Measurements from ENCODE around the gene LNX1.

DNA sequence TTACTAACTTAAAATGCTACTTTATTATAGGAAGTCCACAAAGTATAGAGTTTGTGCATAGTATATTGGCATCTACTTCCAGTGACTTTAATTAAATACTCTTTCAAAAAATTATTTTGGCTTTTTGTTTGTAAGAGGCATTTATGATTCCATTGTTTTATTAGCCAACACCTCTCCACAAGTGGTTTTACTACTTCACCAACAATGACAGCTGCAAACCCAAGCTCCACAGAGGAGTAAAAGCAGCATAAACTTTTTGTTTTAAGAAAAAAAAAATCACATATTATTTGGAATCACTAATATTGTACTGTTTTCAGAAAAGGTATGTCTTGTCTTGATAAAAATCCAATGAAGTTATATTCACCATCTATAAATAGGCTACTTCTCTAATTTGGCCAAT, 125.4 kb downstream of the LNX1 start:
- TF ChIP-seq POLR2AphosphoS5 (IDR thresholded peaks at IDR 0.05; ENCODE audit: low read depth, low read length) (no peak), NFIC (IDR thresholded peaks at IDR 0.05; ENCODE audit: borderline replicate concordance) (no peak), CTCF (IDR thresholded peaks at IDR 0.05) (no peak), EP300 (IDR thresholded peaks at IDR 0.05; ENCODE audit: borderline replicate concordance in 1 of 2, low read depth in 1 of 2, low read length in 1 of 2) (no peak), MXI1 (IDR thresholded peaks at IDR 0.05; ENCODE audit: low read depth, low read length) (no peak), RXRA (IDR thresholded peaks at IDR 0.05; ENCODE audit: borderline replicate concordance, low read depth) (no peak), EZH2phosphoT487 (IDR thresholded peaks at IDR 0.05; ENCODE audit: borderline replicate concordance, low read depth) (no peak), TEAD4 (IDR thresholded peaks at IDR 0.05; ENCODE audit: borderline replicate concordance, insufficient read depth) (no peak), YY1 (IDR thresholded peaks at IDR 0.05; ENCODE audit: low read depth) (no peak), SIN3A (IDR thresholded peaks at IDR 0.05; ENCODE audit: borderline replicate concordance, low read depth, low read length) (no peak)
- TF ChIP-seq, protein P1, sequence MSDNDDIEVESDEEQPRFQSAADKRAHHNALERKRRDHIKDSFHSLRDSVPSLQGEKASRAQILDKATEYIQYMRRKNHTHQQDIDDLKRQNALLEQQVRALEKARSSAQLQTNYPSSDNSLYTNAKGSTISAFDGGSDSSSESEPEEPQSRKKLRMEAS (IDR thresholded peaks at IDR 0.05; ENCODE audit: low read depth) = no peak
- TF ChIP-seq, protein P2, sequence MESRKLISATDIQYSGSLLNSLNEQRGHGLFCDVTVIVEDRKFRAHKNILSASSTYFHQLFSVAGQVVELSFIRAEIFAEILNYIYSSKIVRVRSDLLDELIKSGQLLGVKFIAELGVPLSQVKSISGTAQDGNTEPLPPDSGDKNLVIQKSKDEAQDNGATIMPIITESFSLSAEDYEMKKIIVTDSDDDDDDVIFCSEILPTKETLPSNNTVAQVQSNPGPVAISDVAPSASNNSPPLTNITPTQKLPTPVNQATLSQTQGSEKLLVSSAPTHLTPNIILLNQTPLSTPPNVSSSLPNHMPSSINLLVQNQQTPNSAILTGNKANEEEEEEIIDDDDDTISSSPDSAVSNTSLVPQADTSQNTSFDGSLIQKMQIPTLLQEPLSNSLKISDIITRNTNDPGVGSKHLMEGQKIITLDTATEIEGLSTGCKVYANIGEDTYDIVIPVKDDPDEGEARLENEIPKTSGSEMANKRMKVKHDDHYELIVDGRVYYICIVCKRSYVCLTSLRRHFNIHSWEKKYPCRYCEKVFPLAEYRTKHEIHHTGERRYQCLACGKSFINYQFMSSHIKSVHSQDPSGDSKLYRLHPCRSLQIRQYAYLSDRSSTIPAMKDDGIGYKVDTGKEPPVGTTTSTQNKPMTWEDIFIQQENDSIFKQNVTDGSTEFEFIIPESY (IDR thresholded peaks at IDR 0.05; ENCODE audit: borderline replicate concordance, low read depth) = no peak
- TF ChIP-seq, protein P3, sequence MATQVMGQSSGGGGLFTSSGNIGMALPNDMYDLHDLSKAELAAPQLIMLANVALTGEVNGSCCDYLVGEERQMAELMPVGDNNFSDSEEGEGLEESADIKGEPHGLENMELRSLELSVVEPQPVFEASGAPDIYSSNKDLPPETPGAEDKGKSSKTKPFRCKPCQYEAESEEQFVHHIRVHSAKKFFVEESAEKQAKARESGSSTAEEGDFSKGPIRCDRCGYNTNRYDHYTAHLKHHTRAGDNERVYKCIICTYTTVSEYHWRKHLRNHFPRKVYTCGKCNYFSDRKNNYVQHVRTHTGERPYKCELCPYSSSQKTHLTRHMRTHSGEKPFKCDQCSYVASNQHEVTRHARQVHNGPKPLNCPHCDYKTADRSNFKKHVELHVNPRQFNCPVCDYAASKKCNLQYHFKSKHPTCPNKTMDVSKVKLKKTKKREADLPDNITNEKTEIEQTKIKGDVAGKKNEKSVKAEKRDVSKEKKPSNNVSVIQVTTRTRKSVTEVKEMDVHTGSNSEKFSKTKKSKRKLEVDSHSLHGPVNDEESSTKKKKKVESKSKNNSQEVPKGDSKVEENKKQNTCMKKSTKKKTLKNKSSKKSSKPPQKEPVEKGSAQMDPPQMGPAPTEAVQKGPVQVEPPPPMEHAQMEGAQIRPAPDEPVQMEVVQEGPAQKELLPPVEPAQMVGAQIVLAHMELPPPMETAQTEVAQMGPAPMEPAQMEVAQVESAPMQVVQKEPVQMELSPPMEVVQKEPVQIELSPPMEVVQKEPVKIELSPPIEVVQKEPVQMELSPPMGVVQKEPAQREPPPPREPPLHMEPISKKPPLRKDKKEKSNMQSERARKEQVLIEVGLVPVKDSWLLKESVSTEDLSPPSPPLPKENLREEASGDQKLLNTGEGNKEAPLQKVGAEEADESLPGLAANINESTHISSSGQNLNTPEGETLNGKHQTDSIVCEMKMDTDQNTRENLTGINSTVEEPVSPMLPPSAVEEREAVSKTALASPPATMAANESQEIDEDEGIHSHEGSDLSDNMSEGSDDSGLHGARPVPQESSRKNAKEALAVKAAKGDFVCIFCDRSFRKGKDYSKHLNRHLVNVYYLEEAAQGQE (IDR thresholded peaks at IDR 0.05; ENCODE audit: low read depth, low read length) = no peak
- TF ChIP-seq, protein P4, sequence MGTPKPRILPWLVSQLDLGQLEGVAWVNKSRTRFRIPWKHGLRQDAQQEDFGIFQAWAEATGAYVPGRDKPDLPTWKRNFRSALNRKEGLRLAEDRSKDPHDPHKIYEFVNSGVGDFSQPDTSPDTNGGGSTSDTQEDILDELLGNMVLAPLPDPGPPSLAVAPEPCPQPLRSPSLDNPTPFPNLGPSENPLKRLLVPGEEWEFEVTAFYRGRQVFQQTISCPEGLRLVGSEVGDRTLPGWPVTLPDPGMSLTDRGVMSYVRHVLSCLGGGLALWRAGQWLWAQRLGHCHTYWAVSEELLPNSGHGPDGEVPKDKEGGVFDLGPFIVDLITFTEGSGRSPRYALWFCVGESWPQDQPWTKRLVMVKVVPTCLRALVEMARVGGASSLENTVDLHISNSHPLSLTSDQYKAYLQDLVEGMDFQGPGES (IDR thresholded peaks at IDR 0.05; ENCODE audit: low read depth, low read length) = no peak

All from SK-N-SH (cell line).